HG02973 (cell line): ENCODE measurements around the gene SLC5A7.

Experiments
- ATAC-seq: cut with Tn5 transposase; IDR thresholded peaks from one replicate; pipeline ENCODE4 v1.9.1; 2021; ENCODE audit warnings: moderate library complexity; ENCODE audit not compliant: unreplicated experiment

Gene SLC5A7

GRCh38 chr2:108061439-108062042 lies 75.2 kb downstream of the SLC5A7 start:
- no peak for ATAC-seq
